UCSD-AML1 (cell line): ENCODE data around the gene PAPSS1.

Experiments
- DNase-seq: peaks from one replicate; lab custom pipeline; 2025; ENCODE audit not compliant: unreplicated experiment; lab: John Stamatoyannopoulos, UW

Gene PAPSS1

GRCh38 chr4:107630185-107630705 lies 89.8 kb downstream of the PAPSS1 start:
- no peak for DNase-seq

DNA sequence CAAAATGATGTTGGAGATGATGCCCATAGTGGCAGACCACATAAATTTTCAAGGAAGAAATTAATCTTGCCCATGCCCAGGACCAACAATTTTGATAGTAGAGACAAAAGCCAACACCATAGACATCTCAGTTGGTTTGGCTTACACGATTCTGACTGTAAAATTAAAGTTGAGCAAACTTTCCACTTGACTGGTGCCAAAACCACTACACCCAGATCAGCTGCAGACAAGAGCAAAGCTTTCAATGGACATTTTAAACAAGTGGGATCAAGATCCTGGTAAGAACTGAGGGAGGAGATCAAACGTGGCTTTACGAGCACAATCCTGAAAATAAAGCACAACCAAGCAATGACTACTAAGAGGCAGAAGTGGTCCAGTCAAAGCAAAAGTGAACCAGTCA lies 90.7 kb downstream of the PAPSS1 start:
- no peak for DNase-seq

- DNase-seq: no peak
Measured at GRCh38 chr4:107625391-107625902, 94.6 kb downstream of the PAPSS1 start.

DNA sequence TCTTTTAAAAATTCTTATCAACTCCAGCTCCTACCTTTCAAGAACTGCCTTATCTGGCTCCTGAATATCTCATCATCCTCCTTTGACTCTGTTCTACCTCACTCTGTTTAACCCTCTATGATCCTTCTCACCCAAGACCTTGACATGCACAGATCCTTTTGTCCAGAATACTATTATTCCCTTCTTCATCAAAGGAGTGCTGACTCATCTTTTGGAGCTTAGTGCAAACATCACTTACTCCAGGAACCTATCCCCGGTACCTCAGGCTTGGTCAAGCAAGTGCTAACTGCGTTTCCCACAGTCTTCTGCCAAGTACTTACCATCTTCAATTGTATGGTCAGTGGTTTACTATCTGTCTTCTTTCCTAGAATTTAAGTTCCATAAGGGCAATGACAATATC lies 96.0 kb downstream of the PAPSS1 start:
- no peak for DNase-seq

- DNase-seq: no peak
Measured at GRCh38 chr4:107622006-107622405, 98.0 kb downstream of the PAPSS1 start.

DNA sequence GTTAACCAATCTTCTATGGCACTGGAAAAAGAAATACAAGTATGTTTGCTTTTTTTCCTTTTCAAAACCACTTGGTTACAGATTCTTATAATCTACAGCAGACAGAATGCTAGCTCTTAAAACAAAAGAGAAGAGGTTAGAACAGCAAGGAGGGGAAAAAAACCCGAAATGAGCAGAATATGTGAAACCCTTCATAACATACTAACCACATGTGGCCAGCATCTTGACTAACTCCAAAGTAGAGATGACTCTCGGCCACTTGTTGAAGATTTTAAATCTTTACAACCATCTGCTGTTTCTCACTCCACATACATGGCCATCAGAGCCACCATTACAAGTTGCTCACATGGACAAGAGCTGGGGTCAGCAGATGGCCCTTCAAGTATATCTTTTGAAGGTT lies 100.3 kb downstream of the PAPSS1 start:
- no peak for DNase-seq

GRCh38 chr4:107619066-107619465 lies 101.0 kb downstream of the PAPSS1 start:
- no peak for DNase-seq

DNA sequence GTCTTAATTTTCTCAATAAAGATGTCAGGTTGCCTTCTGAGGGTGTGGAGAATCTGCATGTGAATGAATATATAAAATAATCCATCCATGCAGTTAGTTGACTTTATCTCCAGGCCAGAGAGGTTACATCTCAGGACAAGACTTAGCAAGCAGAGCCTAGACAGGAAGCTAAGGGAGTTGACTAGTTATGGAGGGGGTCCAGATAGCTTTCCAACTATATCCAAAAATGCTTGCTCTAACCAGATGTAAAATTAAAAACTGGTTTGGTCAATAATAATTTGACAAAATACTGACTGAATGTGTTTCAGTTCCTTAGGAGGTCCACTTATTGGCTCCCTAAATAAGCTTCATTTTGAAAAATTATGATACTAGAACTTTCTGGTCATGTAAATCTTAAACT lies 101.4 kb downstream of the PAPSS1 start:
- no peak for DNase-seq

DNA sequence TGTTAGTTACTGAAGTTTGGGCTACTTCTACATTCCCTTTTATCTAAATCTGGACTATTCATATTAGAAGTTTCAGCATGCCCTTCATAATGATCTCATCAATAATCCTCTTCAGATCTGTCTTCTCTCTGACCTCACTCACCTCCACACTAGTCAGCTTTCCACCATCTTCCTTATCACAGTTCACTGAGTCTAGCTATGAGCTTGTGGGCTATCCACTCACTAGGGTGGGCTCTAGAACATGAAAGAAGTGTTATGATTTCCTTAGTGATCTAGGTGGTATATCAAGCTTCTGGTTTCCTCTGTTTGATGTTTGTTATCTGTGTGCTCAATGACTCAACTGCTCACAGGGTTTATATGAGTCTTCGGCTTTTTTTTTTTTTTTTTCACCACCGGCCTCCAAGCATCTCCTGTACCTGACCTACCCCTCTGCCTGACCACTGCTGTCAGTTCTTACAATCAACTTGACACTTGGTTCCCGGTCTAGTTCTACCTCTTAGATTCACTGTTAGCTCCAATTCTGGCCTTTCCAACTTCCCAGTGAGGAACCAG lies 103.1 kb downstream of the PAPSS1 start:
- no peak for DNase-seq

- DNase-seq: no peak
Measured at GRCh38 chr4:107615809-107616208, 104.2 kb downstream of the PAPSS1 start.

- DNase-seq: no peak
Measured at GRCh38 chr4:107603430-107603829, 116.6 kb downstream of the PAPSS1 start.

DNA sequence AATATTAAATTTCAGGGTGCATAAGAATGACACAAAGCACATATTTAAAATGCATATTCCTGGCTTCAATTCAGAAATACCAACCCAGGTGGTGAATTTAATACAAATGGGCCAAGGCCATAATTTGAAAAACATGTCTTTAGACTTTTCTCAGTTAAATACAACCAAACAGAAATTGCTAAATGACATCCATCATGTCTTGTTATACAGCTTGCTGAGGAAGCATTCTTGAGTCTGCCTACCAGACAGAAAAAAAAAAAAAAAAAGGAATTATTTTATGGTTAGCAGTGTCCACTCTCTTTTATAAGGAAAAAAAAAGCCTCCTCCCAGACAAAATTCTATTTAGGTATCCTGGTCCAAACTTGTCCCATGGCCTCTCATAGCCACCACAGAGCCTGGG lies 119.1 kb downstream of the PAPSS1 start:
- DNase-seq: no peak

DNA sequence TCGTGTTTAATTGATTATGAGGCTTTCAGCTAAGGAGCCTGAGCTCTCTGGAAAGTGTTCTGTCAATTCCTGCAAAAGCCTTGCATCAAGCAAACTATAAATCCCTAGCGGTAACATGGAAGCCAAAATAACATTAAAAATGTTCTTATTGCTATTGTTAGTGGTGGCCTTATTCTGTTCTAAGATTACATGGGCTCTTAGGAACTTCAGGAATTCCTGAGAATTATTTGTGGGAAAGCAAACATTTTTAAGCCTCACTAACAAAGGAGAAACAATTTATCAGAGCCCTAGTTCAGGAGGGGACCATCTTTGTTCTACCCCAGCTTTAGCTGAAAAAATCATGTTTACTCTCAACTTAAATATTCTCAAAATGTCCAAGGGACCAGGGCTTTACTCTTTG lies 119.6 kb downstream of the PAPSS1 start:
- DNase-seq: no peak

- DNase-seq: no peak
Measured at GRCh38 chr4:107599841-107600240, 120.2 kb downstream of the PAPSS1 start.

- no peak for DNase-seq
Measured at GRCh38 chr4:107593230-107593629, 126.8 kb downstream of the PAPSS1 start.

DNA sequence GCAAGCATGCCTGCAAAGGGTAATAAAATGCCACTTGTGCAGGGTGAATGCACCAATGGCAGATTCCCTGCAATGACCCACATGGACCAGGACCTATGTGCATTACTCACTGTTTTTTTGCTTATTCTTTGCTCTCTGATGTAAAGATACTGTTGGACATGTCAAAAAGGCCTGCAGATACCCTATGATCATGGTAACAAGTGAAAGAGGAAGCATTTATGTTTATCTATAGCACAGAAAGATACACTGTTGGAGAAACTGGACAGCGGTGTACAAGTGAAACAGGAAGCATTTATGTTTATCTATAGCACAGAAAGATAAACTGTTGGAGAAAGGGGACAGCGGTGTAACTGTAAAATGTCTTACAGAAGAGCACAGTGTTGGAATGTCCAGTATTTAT lies 127.5 kb downstream of the PAPSS1 start:
- DNase-seq: no peak

- no peak for DNase-seq
Measured at GRCh38 chr4:107589269-107589668, 130.8 kb downstream of the PAPSS1 start.

DNA sequence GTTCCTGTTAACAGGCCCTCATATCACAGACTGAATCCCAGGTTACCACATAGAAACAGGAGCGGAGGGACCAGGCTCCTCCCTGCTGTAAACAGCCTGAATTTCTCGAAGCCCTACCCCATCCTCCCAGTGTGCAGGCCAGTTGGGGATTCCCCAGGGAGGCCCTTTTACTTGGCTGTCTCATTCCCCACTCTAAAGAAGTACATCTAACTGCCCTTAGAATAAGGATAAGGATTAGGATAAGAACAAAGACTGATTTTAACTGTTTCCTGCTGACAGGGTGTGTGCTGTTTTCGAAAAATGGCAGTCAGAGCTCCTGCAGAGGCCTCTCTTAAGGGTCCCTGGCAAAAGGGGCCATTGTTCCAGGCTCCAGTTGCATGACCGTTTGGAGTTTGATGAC lies 133.7 kb downstream of the PAPSS1 start:
- no peak for DNase-seq

DNA sequence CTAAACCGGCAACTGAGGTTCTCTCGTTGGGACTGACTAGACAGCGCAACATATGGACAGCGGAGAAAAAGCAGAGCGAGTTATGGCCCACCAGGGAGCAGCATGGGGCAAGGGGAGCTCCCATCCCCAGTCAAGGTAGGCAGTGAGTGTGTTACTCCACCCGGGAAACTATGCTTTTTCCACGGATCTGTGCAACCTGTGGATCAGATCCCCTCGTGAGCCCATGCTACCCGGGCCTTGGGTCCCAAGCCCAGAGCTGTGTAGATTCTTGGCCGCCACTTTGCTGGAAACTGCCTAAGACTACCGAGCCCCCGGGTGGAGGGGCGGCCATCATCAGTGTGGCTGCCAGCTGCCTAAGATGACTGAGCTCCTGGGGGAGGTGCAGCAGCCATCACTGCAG lies 140.9 kb downstream of the PAPSS1 start:
- no peak for DNase-seq

DNA sequence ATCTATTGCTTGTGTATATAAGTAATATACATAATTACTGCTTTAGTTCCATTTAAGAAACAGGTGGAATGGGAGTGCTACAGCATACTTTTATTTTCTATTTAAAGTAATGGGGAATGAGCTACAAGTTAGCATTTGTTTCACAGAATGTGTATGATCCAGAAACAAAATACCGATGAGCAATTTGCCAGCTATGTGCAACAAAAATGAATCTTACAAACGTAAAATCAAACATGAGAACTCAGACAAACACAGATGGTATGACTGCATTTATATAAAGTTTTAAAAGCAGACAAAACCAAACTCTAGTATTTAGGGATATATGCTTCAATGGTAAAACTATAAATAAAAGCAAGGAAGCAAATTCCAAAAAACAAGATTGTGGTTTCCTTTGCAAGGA lies 141.7 kb downstream of the PAPSS1 start:
- no peak for DNase-seq

DNA sequence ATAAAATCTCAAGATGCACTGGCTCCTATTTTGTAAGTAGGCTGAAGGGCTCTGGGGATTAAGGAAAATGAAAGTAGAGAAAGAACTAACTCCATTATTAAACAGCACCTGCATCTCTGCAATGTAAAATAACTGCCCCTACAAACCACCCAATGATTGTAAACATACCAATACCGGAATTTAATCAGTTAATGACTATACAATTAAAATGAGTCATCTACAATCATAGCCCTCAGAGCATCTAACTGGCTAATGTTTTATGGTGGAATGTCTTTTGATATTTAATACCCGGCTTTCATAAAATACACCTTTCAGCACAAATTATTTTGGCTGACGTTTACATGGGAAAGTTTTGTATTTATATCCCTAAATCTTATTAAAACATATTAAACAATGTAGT lies 142.3 kb downstream of the PAPSS1 start:
- no peak for DNase-seq

DNA sequence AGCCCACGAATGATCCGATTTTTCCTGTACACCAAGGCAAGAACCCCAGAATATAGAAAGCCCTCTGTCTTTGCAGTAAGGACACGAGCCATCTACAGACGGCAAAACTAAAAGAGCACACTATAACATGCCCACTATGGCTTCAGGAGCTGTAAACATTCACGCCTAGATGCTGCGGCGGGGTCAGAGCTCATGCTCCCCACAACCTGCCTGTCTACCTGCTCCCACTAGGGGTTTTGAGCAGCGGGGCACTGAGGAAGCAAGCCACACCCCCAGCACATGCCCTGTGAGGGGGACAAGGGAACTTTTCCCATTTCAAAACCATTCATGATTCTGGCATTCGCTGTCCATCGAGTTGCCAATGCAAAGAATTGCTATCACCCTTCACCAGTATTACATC lies 144.8 kb downstream of the PAPSS1 start:
- no peak for DNase-seq

- DNase-seq: no peak
Measured at GRCh38 chr4:107572281-107572680, 147.8 kb downstream of the PAPSS1 start.
